ENCODE measurements around the gene FAM186B. TPM values are rescaled to one million over a fixed set of nuclear protein-coding genes. Genes with fewer than 3 reads are reported as not detected.
A peak's percentile ranks its signal among the peaks of the same experiment; 100 is the strongest.

FAM186B gene
- total RNA-seq, 6 experiments from 2014 or later, result 0.24 to 1.4 (median 0.71) TPM

DNA sequence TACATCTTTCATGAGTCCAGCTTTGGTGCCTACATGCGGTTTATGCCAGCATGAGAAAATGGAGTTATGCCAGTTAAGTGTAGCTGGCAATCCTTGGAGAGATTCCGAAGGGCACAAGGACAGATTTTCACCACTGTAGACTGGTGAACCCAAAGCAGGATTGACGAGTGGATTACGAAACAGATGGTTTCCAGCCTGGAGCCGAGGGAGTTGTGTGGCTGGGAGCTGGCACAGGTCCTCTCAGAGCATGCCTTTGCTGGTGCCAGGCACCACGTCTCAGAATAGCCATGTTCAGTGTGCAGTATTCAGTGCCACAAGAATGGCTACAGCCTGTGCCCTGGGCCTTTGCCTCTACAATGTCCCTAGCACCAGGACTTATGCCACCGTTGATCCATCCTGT is 53.4 kb downstream of the FAM186B start:
- DNase-seq, result peak; percentile 73 to 90 (median 83)
- no peaks in the 10 kb centered on the region for H3K36me3 ChIP-seq
- ATAC-seq, result peak; percentile 86 to 91 (median 90)
- no peaks in the 10 kb centered on the region for H3K27me3 ChIP-seq
- TF ChIP-seq, protein P1, sequence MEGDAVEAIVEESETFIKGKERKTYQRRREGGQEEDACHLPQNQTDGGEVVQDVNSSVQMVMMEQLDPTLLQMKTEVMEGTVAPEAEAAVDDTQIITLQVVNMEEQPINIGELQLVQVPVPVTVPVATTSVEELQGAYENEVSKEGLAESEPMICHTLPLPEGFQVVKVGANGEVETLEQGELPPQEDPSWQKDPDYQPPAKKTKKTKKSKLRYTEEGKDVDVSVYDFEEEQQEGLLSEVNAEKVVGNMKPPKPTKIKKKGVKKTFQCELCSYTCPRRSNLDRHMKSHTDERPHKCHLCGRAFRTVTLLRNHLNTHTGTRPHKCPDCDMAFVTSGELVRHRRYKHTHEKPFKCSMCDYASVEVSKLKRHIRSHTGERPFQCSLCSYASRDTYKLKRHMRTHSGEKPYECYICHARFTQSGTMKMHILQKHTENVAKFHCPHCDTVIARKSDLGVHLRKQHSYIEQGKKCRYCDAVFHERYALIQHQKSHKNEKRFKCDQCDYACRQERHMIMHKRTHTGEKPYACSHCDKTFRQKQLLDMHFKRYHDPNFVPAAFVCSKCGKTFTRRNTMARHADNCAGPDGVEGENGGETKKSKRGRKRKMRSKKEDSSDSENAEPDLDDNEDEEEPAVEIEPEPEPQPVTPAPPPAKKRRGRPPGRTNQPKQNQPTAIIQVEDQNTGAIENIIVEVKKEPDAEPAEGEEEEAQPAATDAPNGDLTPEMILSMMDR (IDR thresholded peaks at IDR 0.05), result no peak
- no peak for TF ChIP-seq POLR2A (IDR thresholded peaks at IDR 0.05)
- WGBS (ENCODE audit: insufficient coverage, low coverage, low lambda C conversion rate, missing lambda C conversion rate), result 25% methylated on average over 5 of the region's 7 CpGs
- peak overlapping the region in 1 of 3 donors; percentile 50 for H3K27ac ChIP-seq
- no peak overlapping the region for H3K4me3 ChIP-seq
- H3K9me3 ChIP-seq, result no peaks in the 10 kb centered on the region
- peaks cover 0 to 19% (median 0%) of the 10 kb centered on the region in 4 donors for H3K4me1 ChIP-seq
- intact Hi-C loops (cut with DNase I), result no loop called here

DNA sequence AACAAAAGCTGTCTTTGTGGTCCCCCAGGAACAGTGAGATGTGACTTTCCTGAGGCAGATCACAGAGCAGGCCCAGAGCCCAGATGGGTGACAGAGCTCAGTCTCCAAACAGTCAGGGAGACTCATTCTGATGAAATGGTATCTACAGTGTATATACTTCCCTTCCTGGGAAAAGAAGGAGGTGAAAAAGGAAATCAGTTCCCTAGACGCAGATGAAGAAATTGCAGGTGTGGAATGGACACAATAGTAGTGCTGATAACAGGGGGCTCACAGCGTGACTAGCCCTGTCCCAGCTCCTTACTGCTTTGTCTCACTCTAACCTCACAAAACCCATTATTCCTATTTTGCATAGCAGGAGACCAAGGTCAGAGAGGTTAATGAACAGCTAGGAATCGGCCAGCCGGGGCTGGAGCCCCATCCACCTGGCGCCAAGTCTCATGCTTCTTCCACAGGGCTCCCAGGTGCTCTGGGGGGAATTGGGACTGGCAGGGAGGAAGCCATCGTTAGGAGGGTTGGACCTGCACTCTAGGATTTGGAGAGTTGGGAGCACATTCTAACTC is 54.7 kb downstream of the FAM186B start:
- DNase-seq (no peak), ATAC-seq (peak in 2 of 4 donors; percentile 9 to 11)
- Histone ChIP-seq H3K27me3 (no peaks in the 10 kb centered on the region), H3K27ac (no peak overlapping the region), H3K9me3 (no peaks in the 10 kb centered on the region), H3K4me1 (peaks cover 0 to 19% (median 0%) of the 10 kb centered on the region in 4 donors), H3K36me3 (no peaks in the 10 kb centered on the region), H3K4me3 (no peak overlapping the region)
- intact Hi-C loops (cut with DNase I), result no loop called here
- TF ChIP-seq POLR2A (IDR thresholded peaks at IDR 0.05), result no peak
- TF ChIP-seq, protein P1 (IDR thresholded peaks at IDR 0.05), result no peak
- WGBS (ENCODE audit: insufficient coverage, low coverage, low lambda C conversion rate, missing lambda C conversion rate), result 35% methylated on average over 6 of the region's 6 CpGs

DNA sequence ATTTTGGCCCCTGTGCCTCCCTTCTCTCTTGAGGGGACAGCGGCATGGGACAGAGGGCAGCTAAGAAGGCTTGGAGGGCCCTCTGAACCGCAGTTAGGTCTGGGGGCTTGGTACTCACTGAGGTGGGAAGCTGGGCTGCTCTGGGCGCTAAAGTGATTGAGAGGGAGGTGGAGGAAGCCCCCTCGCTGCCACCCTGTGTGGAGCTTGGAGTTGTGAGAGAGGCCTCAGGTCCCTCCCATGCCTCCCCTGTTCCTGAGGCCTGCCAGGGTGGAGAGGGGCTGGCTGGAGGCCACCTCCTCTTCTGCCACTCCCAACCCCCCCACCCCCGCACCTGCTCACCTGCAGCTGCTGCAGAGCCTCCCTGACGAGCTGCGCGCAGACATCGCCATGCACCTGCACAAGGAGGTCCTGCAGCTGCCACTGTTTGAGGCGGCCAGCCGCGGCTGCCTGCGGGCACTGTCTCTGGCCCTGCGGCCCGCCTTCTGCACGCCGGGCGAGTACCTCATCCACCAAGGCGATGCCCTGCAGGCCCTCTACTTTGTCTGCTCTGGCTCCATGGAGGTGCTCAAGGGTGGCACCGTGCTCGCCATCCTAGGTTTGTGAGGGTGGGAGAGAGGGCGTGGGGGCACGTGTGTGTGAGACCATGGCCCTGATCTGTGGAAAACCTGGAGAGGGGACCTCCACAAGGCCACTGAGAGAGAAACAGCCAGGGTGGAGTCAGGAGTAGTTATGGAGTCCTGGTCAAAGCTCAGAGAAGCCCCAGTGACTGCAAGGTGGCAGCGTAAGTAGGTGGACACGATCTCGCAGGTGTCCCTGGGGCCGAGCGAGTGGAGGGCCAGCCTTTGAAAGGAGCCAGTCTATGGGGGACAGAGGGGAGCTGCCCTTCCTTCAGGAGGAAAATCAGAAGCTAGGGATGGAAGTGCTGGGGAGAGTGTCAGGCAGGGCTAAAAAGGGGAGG is 55.4 kb downstream of the FAM186B start:
- WGBS (ENCODE audit: insufficient coverage, low coverage, low lambda C conversion rate, missing lambda C conversion rate), result 100% methylated on average over 3 of the region's 28 CpGs
- ATAC-seq (no peak), DNase-seq (no peak)
- Histone ChIP-seq H3K36me3 (no peaks in the 10 kb centered on the region), H3K27ac (no peak overlapping the region), H3K9me3 (no peaks in the 10 kb centered on the region), H3K4me1 (peaks cover 0 to 19% (median 0%) of the 10 kb centered on the region in 4 donors), H3K4me3 (no peak overlapping the region), H3K27me3 (no peaks in the 10 kb centered on the region)
- intact Hi-C loops (cut with DNase I), result no loop called here
- TF ChIP-seq, protein P1 (IDR thresholded peaks at IDR 0.05), result no peak

DNA sequence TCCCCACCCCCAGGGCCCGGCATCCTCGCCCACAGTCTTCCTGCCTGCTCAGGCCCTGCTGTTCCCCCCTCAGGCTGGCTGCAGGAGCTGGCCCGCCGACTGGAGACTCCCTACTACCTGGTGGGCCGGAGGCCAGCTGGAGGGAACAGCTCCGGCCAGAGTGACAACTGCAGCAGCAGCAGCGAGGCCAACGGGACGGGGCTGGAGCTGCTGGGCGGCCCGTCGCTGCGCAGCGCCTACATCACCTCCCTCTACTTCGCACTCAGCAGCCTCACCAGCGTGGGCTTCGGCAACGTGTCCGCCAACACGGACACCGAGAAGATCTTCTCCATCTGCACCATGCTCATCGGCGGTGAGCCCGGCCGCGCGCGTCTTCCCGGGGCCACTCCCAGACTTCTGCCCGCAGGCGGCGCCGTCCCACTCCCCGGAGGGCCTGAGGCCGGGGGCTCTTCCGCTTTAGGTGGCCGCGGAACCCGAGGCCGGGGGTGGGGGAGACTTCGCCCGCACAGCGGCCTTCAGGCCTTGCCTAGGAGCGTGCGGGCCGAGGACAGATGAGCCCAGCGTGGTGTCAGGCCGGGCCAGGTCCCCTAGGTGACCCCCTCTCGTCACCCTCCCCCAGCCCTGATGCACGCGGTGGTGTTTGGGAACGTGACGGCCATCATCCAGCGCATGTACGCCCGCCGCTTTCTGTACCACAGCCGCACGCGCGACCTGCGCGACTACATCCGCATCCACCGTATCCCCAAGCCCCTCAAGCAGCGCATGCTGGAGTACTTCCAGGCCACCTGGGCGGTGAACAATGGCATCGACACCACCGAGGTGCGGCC is 56.4 kb downstream of the FAM186B start:
- ATAC-seq (no peak), DNase-seq (no peak)
- H3K9me3 ChIP-seq, result no peaks in the 10 kb centered on the region
- 0% methylated on average over 3 of the region's 70 CpGs for WGBS (ENCODE audit: insufficient coverage, low coverage, low lambda C conversion rate, missing lambda C conversion rate)
- no peak for TF ChIP-seq POLR2A (IDR thresholded peaks at IDR 0.05)
- TF ChIP-seq, protein P1 (IDR thresholded peaks at IDR 0.05), result peak in 3 of 4 donors; percentile 9 to 36 (median 23)
- no peaks in the 10 kb centered on the region for H3K36me3 ChIP-seq
- peaks cover 0 to 19% (median 0%) of the 10 kb centered on the region in 4 donors for H3K4me1 ChIP-seq
- H3K27ac ChIP-seq, result no peak overlapping the region
- intact Hi-C loops (cut with DNase I), result no loop called here
- H3K4me3 ChIP-seq, result peak overlapping the region in 2 of 3 donors; percentile 9
- H3K27me3 ChIP-seq, result no peaks in the 10 kb centered on the region

Measured in right lobe of liver (tissue), 6 donors.